Calu3 (cell line): ENCODE measurements around the gene IL11RA. TPM values are rescaled to one million over a fixed set of nuclear protein-coding genes. Genes with fewer than 3 reads are reported as not detected.

Experiments
- BruUV-seq: library from RNA; stranded (reverse); fragments of 400-500 nt; replicated peaks from 2 replicates; lab custom pipeline; 2021; lab: Mats Ljungman, UMichigan
- CTCF ChIA-PET: fragments of 300-600 bp; sonication (Branson Sonifier 250); formaldehyde crosslinking; loops from one replicate; lab custom pipeline; 2022; ENCODE audit warnings: antibody characterized with exemption; lab: Charles Lee
- DNase-seq: peaks from one replicate; pipeline ENCODE4 v3.0.0; 2022
- H3K27ac Mint-ChIP-seq: one replicate; pipeline ENCODE4 v1.8.0; 2022; ENCODE audit warnings: mixed read lengths; ENCODE audit not compliant: unreplicated experiment
- H3K27me3 Mint-ChIP-seq: one replicate; pipeline ENCODE4 v1.8.0; 2022; ENCODE audit warnings: mixed read lengths; ENCODE audit not compliant: unreplicated experiment
- H3K36me3 Mint-ChIP-seq: one replicate; pipeline ENCODE4 v1.8.0; 2022; ENCODE audit warnings: mild to moderate bottlenecking, moderate library complexity, mixed read lengths; ENCODE audit not compliant: insufficient read depth, unreplicated experiment
- H3K4me1 Mint-ChIP-seq: one replicate; pipeline ENCODE4 v1.8.0; 2022; ENCODE audit warnings: mild to moderate bottlenecking, low read depth, mixed read lengths; ENCODE audit not compliant: unreplicated experiment
- H3K4me3 Mint-ChIP-seq: one replicate; pipeline ENCODE4 v1.8.0; 2022; ENCODE audit warnings: mild to moderate bottlenecking, low read depth, moderate library complexity, mixed read lengths; ENCODE audit not compliant: unreplicated experiment
- H3K9me3 Mint-ChIP-seq: one replicate; pipeline ENCODE4 v1.8.0; 2022; ENCODE audit warnings: low read depth, mixed read lengths; ENCODE audit not compliant: unreplicated experiment
- CTCF ChIP-seq: fragments of 200-600 bp; IDR thresholded peaks from one replicate; pipeline ENCODE4 v1.8.0; 2022; ENCODE audit warnings: antibody characterized with exemption; ENCODE audit not compliant: unreplicated experiment
- intact Hi-C: fragments of 100-400 bp; cut with micrococcal nuclease; formaldehyde crosslinking; loops from one replicate; pipeline ENCODE4 v1.10.0; 2022; ENCODE audit not compliant: unreplicated experiment
- total RNA-seq: library from RNA; stranded (reverse); gene quantifications from 2 replicates; pipeline ENCODE4 v1.2.3, GENCODE V29; 2022

Gene IL11RA
- total RNA-seq, 1 experiment from 2014 or later: 6.8 TPM

- Mint-ChIP-seq H3K4me3 (no peak overlapping the region), H3K9me3 (no peaks in the 10 kb centered on the region), H3K36me3 (peaks cover 13% of the 10 kb centered on the region), H3K27me3 (peaks cover 20% of the 10 kb centered on the region), H3K4me1 (peaks cover 20% of the 10 kb centered on the region), H3K27ac (no peak overlapping the region)
- intact Hi-C loops: no loop called here
- TF ChIP-seq CTCF: no peak
- CTCF ChIA-PET: no interaction called here
- no TSS peak for BruUV-seq
- DNase-seq: no peak
Measured at GRCh38 chr9:34654323-34655051, 2.5 kb downstream of the IL11RA start.

- CTCF ChIA-PET: no interaction called here
- Mint-ChIP-seq H3K4me3 (no peak overlapping the region), H3K27me3 (peaks cover 20% of the 10 kb centered on the region), H3K4me1 (peaks cover 20% of the 10 kb centered on the region), H3K36me3 (peaks cover 13% of the 10 kb centered on the region), H3K9me3 (no peaks in the 10 kb centered on the region), H3K27ac (no peak overlapping the region)
- intact Hi-C loops: no loop called here
- no peak for DNase-seq
- TF ChIP-seq CTCF: no peak
- BruUV-seq: no TSS peak
Measured at GRCh38 chr9:34655394-34655793, 3.4 kb downstream of the IL11RA start.

GRCh38 chr9:34656992-34657391 lies 5.0 kb downstream of the IL11RA start:
- Mint-ChIP-seq H3K36me3 (peaks cover 9% of the 10 kb centered on the region), H3K4me3 (no peak overlapping the region), H3K27ac (no peak overlapping the region), H3K4me1 (peaks cover 13% of the 10 kb centered on the region), H3K9me3 (no peaks in the 10 kb centered on the region), H3K27me3 (peaks cover 20% of the 10 kb centered on the region)
- intact Hi-C loops: no loop called here
- BruUV-seq: no TSS peak
- DNase-seq: no peak
- CTCF ChIA-PET: no interaction called here
- TF ChIP-seq CTCF: no peak

GRCh38 chr9:34658461-34658860 lies 6.5 kb downstream of the IL11RA start:
- CTCF ChIA-PET: no interaction called here
- no peak overlapping the region for H3K4me3 Mint-ChIP-seq
- H3K27ac Mint-ChIP-seq: no peak overlapping the region
- DNase-seq: no peak
- intact Hi-C loops: no loop called here
- H3K27me3 Mint-ChIP-seq: peaks cover 19% of the 10 kb centered on the region
- peaks cover 5% of the 10 kb centered on the region for H3K36me3 Mint-ChIP-seq
- no TSS peak for BruUV-seq
- H3K4me1 Mint-ChIP-seq: no peaks in the 10 kb centered on the region
- TF ChIP-seq CTCF: no peak
- H3K9me3 Mint-ChIP-seq: no peaks in the 10 kb centered on the region
